ENCODE measurements around the gene ATP13A3. TPM values are rescaled to one million over a fixed set of nuclear protein-coding genes. Genes with fewer than 3 reads are reported as not detected.

Gene ATP13A3
- total and polyA plus RNA-seq, 2 experiments from 2014 or later = 51.8 to 293 TPM

GRCh38 chr3:194399874-194400411, 86.9 kb downstream of the ATP13A3 start:
- no peak for TF ChIP-seq CTCF (IDR thresholded peaks at IDR 0.05; ENCODE audit: low read depth, low read length)
- DNase-seq (ENCODE audit: low read depth in 1 of 2, low spot score in 1 of 2) = no peak
- H3K4me3 ChIP-seq = no peak overlapping the region
- peaks cover under 1% of the 10 kb centered on the region for H3K4me1 ChIP-seq (ENCODE audit: low read depth)
- peaks cover 33% of the 10 kb centered on the region for H3K27me3 ChIP-seq
- H3K27ac ChIP-seq = no peak overlapping the region
- H3K36me3 ChIP-seq = peaks cover 8% of the 10 kb centered on the region
- no peaks in the 10 kb centered on the region for H3K9me3 ChIP-seq (ENCODE audit: low read depth)

- Histone ChIP-seq H3K27ac (no peak within 1 kb of the TSS), H3K27me3 (peaks cover 33% of the 10 kb centered on the region), H3K9me3 (ENCODE audit: low read depth) (no peaks in the 10 kb centered on the region), H3K4me1 (ENCODE audit: low read depth) (no peaks in the 10 kb centered on the region), H3K4me3 (peak within 1 kb of the TSS; percentile 0), H3K36me3 (peaks cover 8% of the 10 kb centered on the region)
- TF ChIP-seq CTCF (IDR thresholded peaks at IDR 0.05; ENCODE audit: low read depth, low read length) = no peak
- no peak for DNase-seq (ENCODE audit: low read depth in 1 of 2, low spot score in 1 of 2)
Measured at GRCh38 chr3:194399166-194399565, 87.6 kb downstream of the ATP13A3 start, which contains the start of gene GP5. TSS of gene GP5 (minus strand) at chr3:194399266. CDS start at chr3:194398282, 984 bp downstream.

- Histone ChIP-seq H3K9me3 (ENCODE audit: low read depth) (no peaks in the 10 kb centered on the region), H3K36me3 (peaks cover under 1% of the 10 kb centered on the region), H3K27me3 (peaks cover 33% of the 10 kb centered on the region), H3K4me3 (peak overlapping the region; percentile 0), H3K4me1 (ENCODE audit: low read depth) (no peaks in the 10 kb centered on the region), H3K27ac (no peak overlapping the region)
- no peak for TF ChIP-seq CTCF (IDR thresholded peaks at IDR 0.05; ENCODE audit: low read depth, low read length)
- DNase-seq (ENCODE audit: low read depth in 1 of 2, low spot score in 1 of 2) = peak; percentile 14 to 31
Measured at GRCh38 chr3:194397757-194398312, 89.0 kb downstream of the ATP13A3 start.

GRCh38 chr3:194396859-194397756, 89.7 kb downstream of the ATP13A3 start:
- Histone ChIP-seq H3K36me3 (no peaks in the 10 kb centered on the region), H3K27me3 (peaks cover 33% of the 10 kb centered on the region), H3K9me3 (ENCODE audit: low read depth) (no peaks in the 10 kb centered on the region), H3K27ac (no peak overlapping the region), H3K4me1 (ENCODE audit: low read depth) (no peaks in the 10 kb centered on the region), H3K4me3 (peak overlapping the region; percentile 0)
- DNase-seq (ENCODE audit: low read depth in 1 of 2, low spot score in 1 of 2) = peak in 1 of 2 donors; percentile 39
- no peak for TF ChIP-seq CTCF (IDR thresholded peaks at IDR 0.05; ENCODE audit: low read depth, low read length)

GRCh38 chr3:194396539-194396858, 90.3 kb downstream of the ATP13A3 start:
- Histone ChIP-seq H3K4me1 (ENCODE audit: low read depth) (no peaks in the 10 kb centered on the region), H3K36me3 (no peaks in the 10 kb centered on the region), H3K4me3 (no peak overlapping the region), H3K27me3 (peaks cover 33% of the 10 kb centered on the region), H3K9me3 (ENCODE audit: low read depth) (no peaks in the 10 kb centered on the region), H3K27ac (no peak overlapping the region)
- TF ChIP-seq CTCF (IDR thresholded peaks at IDR 0.05; ENCODE audit: low read depth, low read length) = no peak
- DNase-seq (ENCODE audit: low read depth in 1 of 2, low spot score in 1 of 2) = no peak

Measured in cardiac muscle cell (in vitro differentiated cells and primary cell).